GM18870 (cell line): ENCODE results near the gene SLC26A1.
"Not testable (repeated sequence)": the region's sequence is repeated elsewhere in the genome, so short reads cannot be mapped to it uniquely, and the experiment has no call there.

ENCODE experiments used
- ATAC-seq: cut with Tn5 transposase; IDR thresholded peaks from one replicate; pipeline ENCODE4 v1.9.1; 2021; ENCODE audit warnings: moderate library complexity; ENCODE audit not compliant: unreplicated experiment

The SLC26A1 gene

GRCh38 chr4:955931-956381 is 37.2 kb downstream of the SLC26A1 start:
- ATAC-seq = no peak

GRCh38 chr4:955161-955921 is 37.9 kb downstream of the SLC26A1 start:
- no peak for ATAC-seq

- no peak for ATAC-seq
Observed at GRCh38 chr4:954211-955020, 38.8 kb downstream of the SLC26A1 start.

GRCh38 chr4:953574-953915 is 39.7 kb downstream of the SLC26A1 start:
- ATAC-seq = no peak

- ATAC-seq = no peak
Observed at GRCh38 chr4:952881-953573, 40.2 kb downstream of the SLC26A1 start.

GRCh38 chr4:951594-952468 is 41.4 kb downstream of the SLC26A1 start:
- no peak for ATAC-seq

GRCh38 chr4:951186-951585 is 42.0 kb downstream of the SLC26A1 start:
- no peak for ATAC-seq

GRCh38 chr4:950136-951020 is 42.8 kb downstream of the SLC26A1 start:
- ATAC-seq = no peak

- ATAC-seq = no peak
Observed at GRCh38 chr4:949656-950055, 43.5 kb downstream of the SLC26A1 start.

GRCh38 chr4:948936-949300 is 44.3 kb downstream of the SLC26A1 start:
- ATAC-seq = no peak

GRCh38 chr4:948101-948935 is 44.9 kb downstream of the SLC26A1 start:
- no peak for ATAC-seq

- no peak for ATAC-seq
Observed at GRCh38 chr4:947491-947971, 45.7 kb downstream of the SLC26A1 start.

GRCh38 chr4:946517-947471 is 46.4 kb downstream of the SLC26A1 start:
- ATAC-seq = no peak

GRCh38 chr4:946103-946450 is 47.1 kb downstream of the SLC26A1 start:
- no peak for ATAC-seq

- no peak for ATAC-seq
Observed at GRCh38 chr4:945274-946102, 47.7 kb downstream of the SLC26A1 start.

GRCh38 chr4:939508-939907 is 53.7 kb downstream of the SLC26A1 start:
- not testable (repeated sequence) for ATAC-seq
